Mucosa of stomach (tissue), 1 donor: ENCODE measurements around the gene PHACTR2.

Experiments
- H3K27me3 ChIP-seq: one replicate; pipeline ENCODE4 v1.7.0; 2013; ENCODE audit warnings: mild to moderate bottlenecking, low read length; ENCODE audit not compliant: control insufficient read depth, insufficient read depth
- H3K36me3 ChIP-seq: one replicate; pipeline ENCODE4 v1.7.0; 2013; ENCODE audit warnings: low read length; ENCODE audit not compliant: control insufficient read depth, insufficient read depth
- H3K4me1 ChIP-seq: one replicate; pipeline ENCODE4 v1.7.0; 2013; ENCODE audit warnings: mild to moderate bottlenecking, low read length; ENCODE audit not compliant: control insufficient read depth, insufficient read depth
- H3K4me3 ChIP-seq: one replicate; pipeline ENCODE4 v1.7.0; 2013; ENCODE audit warnings: low read length
- H3K9ac ChIP-seq: one replicate; pipeline ENCODE4 v1.7.0; 2013; ENCODE audit warnings: mild to moderate bottlenecking, low read length, moderate library complexity
- H3K9me3 ChIP-seq: one replicate; pipeline ENCODE4 v1.7.0; 2013; ENCODE audit warnings: mild to moderate bottlenecking, low read length, moderate library complexity; ENCODE audit not compliant: control insufficient read depth
- donor health status: Pancreatic carcinoma.

The PHACTR2 gene

DNA sequence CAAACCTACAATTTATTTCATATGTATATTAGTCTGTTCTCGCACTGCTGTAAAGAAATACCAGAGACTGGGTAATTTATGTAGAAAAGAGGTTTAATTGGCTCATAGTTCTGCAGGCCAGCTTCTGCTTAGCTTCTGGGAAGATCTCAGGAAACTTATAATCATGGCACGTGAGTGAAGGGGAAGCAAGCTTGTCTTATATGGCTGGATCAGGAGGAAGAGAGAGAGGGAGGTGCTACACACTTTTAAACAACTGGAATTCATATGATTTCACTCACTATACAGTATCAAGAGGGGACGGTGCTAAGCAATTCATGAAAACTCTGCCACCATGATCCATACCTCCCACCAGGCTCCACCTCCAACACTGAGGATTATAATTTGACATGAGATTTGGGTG lies 29.9 kb downstream of the PHACTR2 start:
- H3K27me3 ChIP-seq = no peaks in the 10 kb centered on the region
- peaks cover 14% of the 10 kb centered on the region for H3K4me1 ChIP-seq
- no peak overlapping the region for H3K4me3 ChIP-seq
- no peaks in the 10 kb centered on the region for H3K36me3 ChIP-seq
- H3K9me3 ChIP-seq = no peaks in the 10 kb centered on the region
- H3K9ac ChIP-seq = no peak overlapping the region

DNA sequence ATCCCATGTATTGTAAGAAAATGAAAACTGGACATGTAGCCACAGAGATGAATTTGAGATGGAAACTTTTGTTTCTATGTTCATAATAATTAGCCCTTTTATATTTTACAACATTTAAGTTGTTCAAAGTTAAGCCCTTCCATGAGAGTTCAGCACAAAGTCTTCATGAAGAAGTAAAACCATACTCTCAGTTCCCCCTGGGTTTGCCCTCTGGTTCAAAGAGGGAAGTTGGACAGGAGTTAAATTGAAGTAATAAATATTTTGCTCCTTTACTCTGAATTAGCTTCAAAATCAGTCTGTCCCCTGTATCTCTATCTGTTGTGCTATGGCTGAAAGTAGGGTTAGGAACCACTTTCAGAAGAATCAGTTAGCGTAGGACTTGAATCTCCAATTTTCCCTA lies 31.1 kb downstream of the PHACTR2 start:
- no peak overlapping the region for H3K9ac ChIP-seq
- no peaks in the 10 kb centered on the region for H3K9me3 ChIP-seq
- H3K27me3 ChIP-seq = no peaks in the 10 kb centered on the region
- no peaks in the 10 kb centered on the region for H3K36me3 ChIP-seq
- no peak overlapping the region for H3K4me3 ChIP-seq
- H3K4me1 ChIP-seq = peaks cover 14% of the 10 kb centered on the region

DNA sequence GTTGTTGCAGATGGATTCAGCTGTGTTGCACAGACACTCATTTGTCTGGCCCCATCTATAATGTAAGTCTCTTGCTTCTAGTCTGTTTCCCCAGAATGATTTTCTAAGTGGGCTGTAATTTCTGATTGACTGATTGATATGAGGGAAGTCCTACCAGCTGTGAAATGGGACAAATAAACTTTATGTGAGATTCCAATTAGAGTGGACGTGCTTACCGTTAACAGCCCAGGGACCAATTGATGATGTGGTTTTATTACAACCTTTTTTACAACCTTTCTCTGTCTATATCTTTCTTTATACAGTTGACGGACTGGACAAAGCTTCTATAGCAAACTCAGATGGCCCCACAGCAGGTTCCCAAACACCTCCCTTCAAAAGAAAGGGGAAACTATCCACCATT lies 33.9 kb downstream of the PHACTR2 start:
- Histone ChIP-seq H3K4me1 (peaks cover 2% of the 10 kb centered on the region), H3K9me3 (no peaks in the 10 kb centered on the region), H3K4me3 (no peak overlapping the region), H3K9ac (no peak overlapping the region), H3K27me3 (no peaks in the 10 kb centered on the region), H3K36me3 (no peaks in the 10 kb centered on the region)

DNA sequence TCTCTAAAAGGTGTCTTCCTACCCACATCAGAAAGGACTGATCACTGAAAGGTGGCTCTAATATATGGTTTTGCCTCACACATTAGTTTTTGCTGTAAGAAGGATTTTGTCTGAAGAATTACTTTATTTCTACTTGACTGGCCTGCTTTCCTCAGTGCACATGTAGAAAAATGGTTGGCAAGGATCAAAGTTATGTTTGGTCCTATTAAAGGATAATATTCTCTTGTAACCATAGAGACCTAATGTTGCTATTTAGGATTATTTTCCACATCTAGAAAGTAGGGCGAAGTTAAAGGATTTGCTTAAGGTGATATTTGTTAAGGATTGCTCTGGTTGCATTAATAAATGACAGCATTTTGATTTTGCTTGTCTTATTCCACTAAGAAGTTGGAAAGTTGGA lies 40.7 kb downstream of the PHACTR2 start:
- Histone ChIP-seq H3K4me1 (no peaks in the 10 kb centered on the region), H3K36me3 (no peaks in the 10 kb centered on the region), H3K27me3 (no peaks in the 10 kb centered on the region)

DNA sequence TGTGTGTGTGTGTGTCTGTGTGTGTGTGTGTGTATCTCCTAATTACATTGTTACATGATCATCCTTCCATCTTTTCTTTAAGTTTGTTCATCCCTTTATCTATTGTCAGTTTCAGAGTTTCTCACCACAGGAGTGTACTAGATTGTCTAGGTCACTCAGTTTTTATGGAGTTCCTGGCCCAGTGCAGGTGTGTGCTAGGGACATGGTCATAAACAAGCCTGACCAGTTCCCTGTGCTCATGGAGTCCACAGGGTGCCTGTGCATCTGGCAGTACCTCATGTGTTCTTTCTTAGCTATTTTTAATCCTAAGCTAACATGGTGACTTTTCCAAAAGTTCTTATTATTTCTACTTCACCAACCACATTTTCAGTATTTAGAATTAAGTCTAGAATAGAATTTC lies 43.9 kb downstream of the PHACTR2 start:
- Histone ChIP-seq H3K36me3 (no peaks in the 10 kb centered on the region), H3K27me3 (no peaks in the 10 kb centered on the region), H3K4me3 (no peak overlapping the region), H3K9ac (no peak overlapping the region), H3K4me1 (no peaks in the 10 kb centered on the region), H3K9me3 (no peaks in the 10 kb centered on the region)

More for the DNA sequence above, 40.7 kb downstream of the PHACTR2 start:
- H3K9ac ChIP-seq = no peak overlapping the region
- no peak overlapping the region for H3K4me3 ChIP-seq
- H3K9me3 ChIP-seq = no peaks in the 10 kb centered on the region

DNA sequence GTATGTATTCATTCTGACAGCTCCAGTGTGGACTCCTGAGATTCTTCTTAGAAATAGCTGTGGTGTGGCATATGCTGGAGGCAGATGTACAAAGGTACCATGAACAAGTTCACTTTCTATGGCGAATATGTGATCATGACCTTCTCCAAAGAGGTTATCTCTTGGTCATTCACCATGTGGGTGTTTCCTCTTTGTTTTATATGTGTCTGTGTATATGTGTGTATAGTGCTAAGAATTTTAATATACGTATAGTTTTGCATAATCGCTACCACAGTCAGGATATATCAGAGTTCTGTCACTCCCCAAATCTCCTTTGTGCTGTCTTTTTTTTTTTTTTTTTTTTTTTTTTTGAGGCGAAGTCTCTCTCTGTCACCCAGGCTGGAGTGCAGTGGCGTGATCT lies 47.1 kb downstream of the PHACTR2 start:
- Histone ChIP-seq H3K4me1 (no peaks in the 10 kb centered on the region), H3K27me3 (no peaks in the 10 kb centered on the region), H3K9ac (no peak overlapping the region), H3K36me3 (no peaks in the 10 kb centered on the region), H3K4me3 (no peak overlapping the region), H3K9me3 (no peaks in the 10 kb centered on the region)

DNA sequence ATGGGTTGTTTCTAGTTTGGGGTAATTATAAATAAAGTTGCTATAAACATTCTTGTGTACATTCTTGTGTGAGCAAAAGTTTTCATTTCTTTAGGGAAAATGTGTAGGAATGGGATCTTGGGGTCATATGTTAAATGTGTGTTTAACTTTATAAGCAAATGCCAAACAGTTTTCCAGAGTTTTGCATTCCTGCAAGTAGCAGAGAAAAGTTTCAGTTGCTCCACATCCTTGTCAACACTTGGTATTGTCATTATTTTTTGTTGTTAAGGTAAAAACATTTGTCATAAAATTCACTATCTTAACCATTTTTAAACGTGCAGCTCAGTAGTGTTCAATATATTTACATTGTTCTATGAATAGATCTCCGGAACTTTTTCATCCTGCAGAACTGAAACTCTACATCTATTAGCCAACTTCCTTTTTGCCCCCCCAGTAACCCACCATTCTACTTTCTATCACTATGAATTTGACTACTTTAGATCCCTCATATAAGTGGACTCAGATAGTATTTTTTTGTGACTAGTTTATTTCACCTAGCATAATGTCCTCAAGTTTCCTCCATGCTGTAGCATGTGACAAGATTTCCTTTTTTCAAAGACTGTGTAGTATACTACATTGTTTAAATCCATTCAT lies 48.4 kb downstream of the PHACTR2 start:
- Histone ChIP-seq H3K9ac (no peak overlapping the region), H3K4me1 (no peaks in the 10 kb centered on the region), H3K36me3 (no peaks in the 10 kb centered on the region), H3K27me3 (no peaks in the 10 kb centered on the region), H3K4me3 (no peak overlapping the region), H3K9me3 (no peaks in the 10 kb centered on the region)

DNA sequence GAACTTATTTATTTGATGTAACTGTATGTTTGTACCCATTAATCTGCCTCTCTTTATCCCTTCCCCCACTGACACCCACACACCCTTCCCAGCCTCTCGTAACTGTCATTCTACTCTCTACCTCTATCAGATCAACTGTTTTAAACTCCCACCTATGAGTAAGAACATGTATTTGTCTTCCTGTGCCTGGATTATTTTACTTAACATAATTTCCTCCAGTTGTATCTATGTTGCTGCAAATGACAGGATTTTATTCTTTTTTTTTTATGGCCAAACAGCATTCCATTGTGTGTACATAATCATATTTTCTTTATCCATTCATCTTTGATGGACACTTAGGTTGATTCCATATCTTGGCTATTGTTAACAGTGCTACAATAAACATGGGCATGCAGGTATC lies 49.3 kb downstream of the PHACTR2 start:
- Histone ChIP-seq H3K9ac (no peak overlapping the region), H3K4me1 (no peaks in the 10 kb centered on the region), H3K36me3 (no peaks in the 10 kb centered on the region), H3K4me3 (no peak overlapping the region), H3K9me3 (no peaks in the 10 kb centered on the region), H3K27me3 (no peaks in the 10 kb centered on the region)

DNA sequence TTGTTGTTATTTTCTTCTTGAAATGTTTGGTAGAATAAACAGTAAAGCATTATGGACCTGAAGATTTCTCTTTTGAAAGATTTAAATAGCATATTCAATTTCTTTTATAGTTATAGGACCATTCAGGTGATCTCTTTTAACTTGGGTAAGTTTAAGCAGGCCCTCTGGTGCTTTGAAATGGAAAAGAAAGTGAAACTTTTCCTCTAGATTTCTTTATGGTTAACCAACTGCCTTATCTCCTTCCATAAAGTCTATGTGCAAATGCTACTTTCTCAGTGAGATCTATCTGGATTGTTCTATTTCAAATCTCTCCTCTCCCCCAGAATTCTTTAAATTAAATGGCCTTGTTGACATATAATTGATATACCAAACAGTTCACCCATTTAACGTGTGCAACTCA lies 54.0 kb downstream of the PHACTR2 start:
- Histone ChIP-seq H3K4me3 (no peak overlapping the region), H3K36me3 (no peaks in the 10 kb centered on the region), H3K9ac (no peak overlapping the region), H3K27me3 (no peaks in the 10 kb centered on the region), H3K9me3 (no peaks in the 10 kb centered on the region), H3K4me1 (peaks cover 6% of the 10 kb centered on the region)

DNA sequence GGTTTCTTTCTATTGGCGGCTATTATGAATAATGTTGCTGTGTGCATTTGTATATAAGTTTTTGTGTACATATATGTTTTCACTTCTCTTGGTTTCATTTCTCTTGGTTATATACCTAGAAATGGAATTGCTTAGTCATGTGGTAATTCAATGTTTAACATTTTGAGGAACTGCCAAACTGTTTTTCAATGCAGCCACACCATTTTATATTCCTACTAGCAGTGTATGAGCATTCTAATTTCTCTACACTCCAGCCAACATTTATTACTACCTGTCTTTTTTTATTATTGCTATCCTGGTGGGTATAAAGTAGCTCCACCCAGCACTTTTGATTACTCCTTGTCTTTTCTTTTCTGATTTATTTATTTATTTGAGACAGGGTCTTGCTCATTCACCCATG lies 54.8 kb downstream of the PHACTR2 start:
- no peak overlapping the region for H3K9ac ChIP-seq

DNA sequence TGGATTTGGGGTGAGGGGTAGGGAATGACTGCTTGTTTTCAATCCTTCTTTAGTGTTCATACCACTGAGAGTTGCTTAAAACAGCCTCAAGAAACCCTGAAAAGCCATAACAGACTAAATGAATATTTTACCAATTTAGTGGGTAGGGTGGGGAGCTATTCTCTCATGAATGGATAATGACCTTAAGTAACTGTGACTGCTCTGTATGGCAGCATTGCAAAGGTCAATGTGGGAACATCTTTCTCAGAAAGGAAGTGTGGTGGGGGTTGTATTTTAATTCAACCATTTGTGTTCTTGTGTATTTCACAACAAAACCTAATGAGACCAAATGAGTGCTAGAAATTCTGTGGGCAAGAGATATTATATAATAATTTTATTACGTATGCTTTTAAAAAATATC lies 55.7 kb downstream of the PHACTR2 start:
- peaks cover 6% of the 10 kb centered on the region for H3K4me1 ChIP-seq
- H3K9ac ChIP-seq = no peak overlapping the region
- no peaks in the 10 kb centered on the region for H3K27me3 ChIP-seq
- no peaks in the 10 kb centered on the region for H3K36me3 ChIP-seq
- no peak overlapping the region for H3K4me3 ChIP-seq
- H3K9me3 ChIP-seq = no peaks in the 10 kb centered on the region

More for the DNA sequence above, 54.8 kb downstream of the PHACTR2 start:
- H3K27me3 ChIP-seq = no peaks in the 10 kb centered on the region
- no peaks in the 10 kb centered on the region for H3K36me3 ChIP-seq
- no peak overlapping the region for H3K4me3 ChIP-seq
- H3K4me1 ChIP-seq = peaks cover 6% of the 10 kb centered on the region
- H3K9me3 ChIP-seq = no peaks in the 10 kb centered on the region

DNA sequence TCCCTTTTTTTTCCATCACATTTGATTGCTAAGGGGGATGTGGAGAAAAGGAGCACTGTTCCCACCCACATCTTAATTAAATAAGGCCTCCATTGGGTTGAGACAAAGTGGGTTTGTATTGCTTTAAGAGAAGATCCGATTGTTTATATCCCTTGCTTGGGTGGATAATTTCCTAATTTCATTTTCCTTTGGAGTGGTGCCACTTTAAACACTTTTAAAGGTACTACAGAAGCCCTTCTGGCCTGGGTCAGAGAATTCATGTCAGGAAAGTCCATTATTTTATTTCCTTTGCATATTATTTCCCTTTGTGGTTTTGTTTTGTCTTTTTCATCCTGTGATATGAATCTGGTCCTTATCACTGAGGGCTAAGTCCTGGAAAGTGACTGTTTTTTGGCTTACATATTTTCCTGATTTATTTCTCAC lies 56.9 kb downstream of the PHACTR2 start:
- Histone ChIP-seq H3K4me1 (peaks cover 6% of the 10 kb centered on the region), H3K27me3 (no peaks in the 10 kb centered on the region), H3K9me3 (no peaks in the 10 kb centered on the region), H3K9ac (no peak overlapping the region), H3K4me3 (no peak overlapping the region), H3K36me3 (no peaks in the 10 kb centered on the region)
